CMK (cell line): Measurements from ENCODE around the gene DIP2C.

Experiments
- DNase-seq: peaks from one replicate; pipeline ENCODE4 v3.0.0-alpha.2; 2010; ENCODE audit warnings: low read depth

Gene DIP2C

DNA sequence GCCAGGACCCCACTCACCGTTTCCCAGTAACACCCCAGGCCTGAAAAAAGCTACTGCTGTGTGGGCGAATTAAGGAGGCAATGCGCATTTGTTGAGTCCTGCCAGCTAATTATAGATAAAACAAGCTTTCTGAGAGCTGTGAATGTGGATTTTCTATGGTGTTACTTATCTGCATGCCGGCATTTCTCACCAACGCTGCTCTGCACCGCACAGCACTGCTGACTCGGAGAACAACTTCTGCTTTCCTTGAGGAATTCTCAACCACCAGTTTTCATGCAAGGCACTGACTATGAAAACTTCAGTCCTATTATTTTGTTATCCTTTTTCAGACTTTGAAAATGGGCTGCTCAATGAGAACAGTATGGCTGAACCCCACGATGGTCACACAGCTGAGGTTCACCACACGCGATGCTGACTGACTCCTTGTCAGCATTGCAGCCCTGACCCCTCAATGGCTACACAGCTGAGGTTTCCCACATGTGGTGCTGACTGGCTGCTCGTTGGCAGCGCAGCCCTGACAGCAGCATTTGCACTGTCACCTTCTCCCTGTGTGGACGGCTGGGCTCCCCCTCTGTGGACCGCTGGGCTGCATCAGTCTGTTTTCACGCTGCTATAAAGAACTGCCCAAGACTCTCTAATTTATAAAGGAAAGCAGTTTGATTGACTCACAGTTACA is 190.6 kb downstream of the DIP2C start:
- no peak for DNase-seq

DNA sequence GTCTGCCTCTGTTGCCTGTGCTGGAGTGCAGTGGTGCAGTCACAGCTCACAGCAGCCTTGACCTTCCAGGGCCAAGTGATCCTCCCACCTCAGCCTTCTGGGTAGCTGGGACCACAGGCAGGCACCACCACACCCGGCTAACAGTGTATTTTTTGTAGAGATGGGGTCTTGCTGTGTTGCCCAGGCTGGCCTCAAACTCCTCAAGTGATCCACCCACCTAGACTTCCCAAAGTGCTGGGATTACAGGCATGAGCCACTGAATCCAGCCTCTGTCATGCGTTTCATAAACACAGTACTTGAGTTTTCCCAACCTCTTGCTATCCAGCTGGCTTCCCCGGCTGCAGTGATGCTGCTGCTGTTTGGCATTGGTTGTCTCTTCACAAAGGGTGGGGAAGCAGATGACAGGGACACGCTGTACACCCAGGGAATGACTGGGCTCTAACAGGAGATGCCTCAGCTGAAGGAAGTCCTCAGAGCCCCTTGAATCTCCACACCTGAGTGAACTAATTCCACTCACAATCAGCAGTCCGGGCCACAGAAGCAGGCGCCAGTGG is 191.5 kb downstream of the DIP2C start:
- DNase-seq: no peak

- no peak for DNase-seq
These were observed 192.2 kb downstream of the DIP2C start for GRCh38 chr10:497289-497688.

DNA sequence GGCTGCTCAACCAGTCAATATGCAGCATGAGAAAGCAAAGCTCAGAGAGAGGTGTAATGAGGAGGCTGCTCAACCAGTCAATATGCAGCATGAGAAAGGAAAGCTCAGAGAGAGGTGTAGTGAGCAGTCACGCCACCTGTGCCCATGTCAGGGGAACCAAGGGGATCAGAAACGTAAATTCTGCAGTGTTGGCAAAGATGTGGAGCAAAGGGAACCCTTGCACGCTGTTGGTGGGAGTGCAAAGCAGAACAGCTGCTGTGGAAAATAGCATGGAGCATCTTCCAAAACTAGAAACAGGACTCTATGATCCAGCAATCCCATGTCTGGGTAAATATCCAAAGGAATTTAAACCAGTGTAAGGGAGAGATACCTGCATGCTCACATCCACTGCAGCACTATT is 194.9 kb downstream of the DIP2C start:
- no peak for DNase-seq

DNA sequence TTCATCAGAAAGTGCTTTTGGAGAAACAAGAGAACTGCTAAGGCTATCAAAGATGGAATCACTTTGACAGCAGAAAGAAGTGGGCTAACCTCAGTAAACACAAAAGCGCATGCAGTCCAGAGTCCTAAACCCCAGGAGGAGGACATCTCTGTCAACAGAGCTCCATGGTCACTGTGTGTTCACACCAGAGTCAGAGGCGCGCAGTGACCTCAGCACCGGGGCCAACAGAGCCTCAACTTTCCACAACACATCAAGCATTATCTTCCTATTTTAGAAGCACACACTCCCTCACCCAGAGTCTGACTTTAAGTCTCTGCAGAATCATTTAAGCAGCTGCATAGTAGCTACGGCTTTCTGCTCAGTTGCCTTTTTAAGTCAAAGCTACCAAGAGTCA is 195.3 kb downstream of the DIP2C start:
- no peak for DNase-seq

DNA sequence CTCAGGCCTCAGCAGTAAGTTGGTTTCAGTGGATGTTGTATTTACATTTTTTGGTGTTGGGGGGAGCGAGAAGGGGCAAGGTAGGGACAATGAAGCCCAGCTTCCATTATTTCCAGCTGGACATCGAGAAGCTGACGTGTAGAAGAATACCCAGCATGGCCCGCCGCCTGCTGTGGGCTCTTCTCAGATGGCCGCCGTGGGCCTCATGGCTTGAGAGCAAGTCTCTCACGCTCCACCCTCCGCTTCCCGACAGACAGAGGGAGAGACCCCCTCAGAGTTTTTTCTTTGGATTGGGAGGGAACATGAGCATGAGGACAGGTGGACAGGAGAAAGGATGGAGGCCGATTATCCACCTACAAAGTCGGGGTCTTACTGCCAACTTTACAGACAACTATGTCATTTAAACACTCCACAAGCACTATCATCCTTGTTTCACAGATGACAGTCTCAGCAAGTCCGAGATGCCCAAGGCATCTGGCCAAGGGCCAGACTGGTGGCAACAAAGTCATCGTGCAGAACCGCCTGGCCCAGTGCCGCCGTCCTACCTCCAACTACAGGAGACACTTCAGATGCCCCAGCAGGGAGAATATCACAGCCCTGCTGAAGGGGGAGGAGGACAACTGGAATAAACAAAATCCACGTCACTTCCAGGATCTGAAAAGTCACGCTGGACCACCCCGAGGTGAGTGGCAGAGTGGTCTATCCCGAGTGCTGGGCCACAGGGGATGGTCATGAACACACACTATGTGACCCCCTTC is 195.9 kb downstream of the DIP2C start:
- DNase-seq: no peak

- no peak for DNase-seq
These were observed 196.6 kb downstream of the DIP2C start for GRCh38 chr10:492836-493235.

- no peak for DNase-seq
These were observed 197.6 kb downstream of the DIP2C start for GRCh38 chr10:491667-492424.

DNA sequence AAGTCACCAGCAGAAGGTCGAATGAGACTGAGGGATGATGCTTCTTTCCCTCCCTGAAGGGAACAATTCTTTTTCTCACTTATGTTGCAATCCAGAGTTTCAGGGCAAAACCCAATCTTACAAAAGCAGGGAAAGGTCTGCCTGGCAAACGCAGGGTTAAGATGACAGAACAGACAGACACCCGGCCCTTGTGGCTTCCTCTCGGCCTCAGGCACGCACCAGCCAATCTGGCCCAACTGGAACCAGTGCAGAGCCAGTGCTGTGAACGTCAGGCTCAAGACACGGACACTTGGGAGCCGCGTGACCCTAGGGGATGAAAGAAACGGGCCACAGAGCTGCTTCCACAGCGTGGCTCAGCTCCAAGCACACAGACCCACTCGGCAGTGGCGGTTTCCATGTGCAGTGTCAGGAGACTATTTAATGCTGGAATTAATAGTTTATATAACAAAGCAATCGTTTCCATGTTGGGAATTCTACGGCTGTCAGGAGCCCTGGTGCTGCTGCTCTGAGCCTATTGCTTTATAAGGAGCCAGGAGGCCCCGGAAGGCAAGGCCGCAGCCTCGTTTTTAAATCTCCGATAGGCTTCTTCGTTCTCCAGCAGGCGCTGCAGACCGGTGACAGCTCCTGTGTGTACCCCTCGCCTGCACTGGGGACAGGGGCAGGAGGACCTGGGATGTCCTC is 198.4 kb downstream of the DIP2C start:
- DNase-seq: no peak

- no peak for DNase-seq
These were observed 199.2 kb downstream of the DIP2C start for GRCh38 chr10:490256-490655.

DNA sequence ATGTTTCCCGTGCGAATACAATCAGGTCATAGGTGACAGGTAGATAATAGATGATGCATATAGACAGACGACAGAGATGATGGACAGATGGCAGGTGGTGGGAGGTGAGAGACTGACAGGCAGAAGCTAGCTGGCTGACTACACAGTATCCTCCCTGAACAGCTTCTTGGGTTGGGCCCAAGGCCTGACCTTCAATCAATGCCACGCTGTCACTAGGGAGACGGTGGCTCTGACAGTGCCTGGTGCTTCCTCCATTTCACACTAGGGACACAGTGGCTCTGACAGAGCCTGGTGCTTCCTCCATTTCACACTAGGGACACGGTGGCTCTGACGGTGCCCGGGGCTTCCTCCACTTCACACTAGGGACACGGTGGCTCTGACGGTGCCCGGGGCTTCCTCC is 200.1 kb downstream of the DIP2C start:
- DNase-seq: no peak

- no peak for DNase-seq
These were observed 200.6 kb downstream of the DIP2C start for GRCh38 chr10:488933-489215.

GRCh38 chr10:488081-488932 is 201.2 kb downstream of the DIP2C start:
- no peak for DNase-seq

DNA sequence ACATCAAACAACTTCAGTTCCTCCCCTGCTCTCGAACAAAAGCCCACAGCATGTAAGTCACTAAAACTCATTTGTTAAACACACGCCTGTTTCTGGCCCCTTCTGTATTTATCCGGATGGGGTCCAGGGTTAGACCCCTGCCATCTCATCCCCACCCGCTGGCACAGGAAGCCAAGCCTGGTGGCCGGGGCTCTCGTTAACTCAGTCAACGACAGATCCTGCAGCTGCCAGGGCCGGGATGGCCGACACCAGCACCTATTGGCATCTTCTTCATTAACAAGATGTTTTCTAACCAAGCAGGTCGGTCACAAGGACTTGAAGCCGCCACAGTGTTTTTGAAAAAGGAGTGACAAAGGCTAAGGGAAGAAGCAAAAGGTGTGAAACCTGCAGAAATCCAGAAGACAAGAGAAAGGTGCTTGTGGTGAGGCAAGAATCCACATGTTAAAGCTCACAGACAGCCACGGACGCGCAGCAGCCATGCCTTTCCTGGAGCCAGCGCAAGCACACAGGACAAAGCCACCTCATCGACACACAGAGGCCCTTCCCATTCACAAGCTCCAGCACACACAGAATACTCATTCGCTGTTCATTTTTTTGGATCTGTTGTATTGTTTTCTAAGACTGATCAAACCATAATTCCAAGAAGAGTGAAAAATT is 202.7 kb downstream of the DIP2C start:
- DNase-seq: no peak

- DNase-seq: no peak
These were observed 203.3 kb downstream of the DIP2C start for GRCh38 chr10:486206-486605.

- no peak for DNase-seq
These were observed 203.7 kb downstream of the DIP2C start for GRCh38 chr10:485776-486175.

GRCh38 chr10:484925-485661 is 204.4 kb downstream of the DIP2C start:
- no peak for DNase-seq

GRCh38 chr10:484441-484924 is 205.0 kb downstream of the DIP2C start:
- no peak for DNase-seq

DNA sequence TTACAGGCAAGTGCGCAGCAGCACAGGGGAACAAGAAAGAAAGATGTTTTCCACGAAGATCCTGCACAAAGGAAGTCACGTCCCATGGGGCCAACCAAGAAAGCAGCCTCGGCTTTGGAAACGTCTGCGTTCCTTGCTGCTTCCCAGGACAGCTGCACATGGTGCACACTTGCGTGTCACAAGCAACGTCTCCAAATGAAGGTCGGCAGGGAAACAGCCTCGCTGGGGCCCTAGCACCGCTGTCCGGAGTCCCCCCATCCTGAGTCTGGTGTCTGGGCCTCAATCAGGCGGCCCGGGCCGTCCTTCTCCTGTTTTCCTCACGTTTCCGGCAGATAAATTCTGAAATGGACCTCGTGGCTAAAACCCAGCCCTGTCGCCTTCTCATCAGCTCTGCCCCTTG is 206.2 kb downstream of the DIP2C start:
- no peak for DNase-seq

DNA sequence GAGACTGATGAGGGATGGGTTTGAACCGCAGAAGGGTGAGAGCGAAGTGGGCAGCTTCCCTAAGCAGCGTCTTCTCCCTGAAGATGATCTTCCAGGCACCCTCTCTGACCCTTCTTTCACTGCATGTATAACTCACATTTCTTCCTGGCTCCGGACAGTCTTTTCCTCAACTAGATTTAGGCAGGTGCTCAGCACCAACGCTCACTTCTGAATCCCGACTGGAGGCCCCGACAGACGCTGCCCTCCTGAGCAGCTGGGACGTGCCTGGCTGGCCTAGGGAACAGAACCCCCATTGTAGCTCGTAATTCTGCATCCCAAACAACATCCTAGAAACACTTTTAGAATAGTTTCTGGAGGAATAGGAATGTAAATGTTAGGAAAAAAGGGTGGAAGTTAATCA is 206.6 kb downstream of the DIP2C start:
- DNase-seq: no peak
